Loucy (cell line): ENCODE results near the gene NOX5.

ENCODE experiments used
- CTCF ChIP-seq: fragments of 200-600 bp; sonication (generic); conservative IDR thresholded peaks from 2 replicates; pipeline ENCODE4 v1.5.1; 2014; ENCODE audit warnings: mild to moderate bottlenecking, antibody characterized with exemption, low read length
- EZH2phosphoT487 ChIP-seq: fragments of 200-600 bp; IDR thresholded peaks from 2 replicates; pipeline ENCODE4 v1.6.1; 2018; ENCODE audit warnings: antibody characterized with exemption, mild to moderate bottlenecking, moderate library complexity, borderline replicate concordance

DNA sequence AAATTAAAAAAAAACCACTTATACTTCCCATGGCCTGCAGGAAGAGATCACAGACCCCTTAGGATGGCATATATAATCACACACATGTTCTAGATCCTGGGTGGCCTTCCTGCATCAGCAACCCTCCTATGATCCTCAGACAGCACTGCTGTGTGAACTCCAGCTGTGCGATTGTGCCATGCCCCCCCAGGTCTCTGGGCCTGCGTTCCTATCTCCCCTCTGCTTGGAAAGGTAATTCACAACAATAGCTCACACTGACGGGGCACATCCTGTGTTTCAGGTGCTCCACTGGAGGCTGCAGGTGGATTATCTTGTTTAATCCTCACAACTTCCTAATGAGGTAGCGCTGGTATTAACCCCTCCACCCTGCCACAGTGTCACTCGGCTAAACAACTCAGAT, 74.8 kb downstream of the NOX5 start:
- no peak for TF ChIP-seq CTCF
- TF ChIP-seq EZH2phosphoT487: no peak
